HG03378 (cell line): ENCODE measurements around the gene PXDC1.
"Not testable (repeated sequence)": the region's sequence is repeated elsewhere in the genome, so short reads cannot be mapped to it uniquely, and the experiment has no call there.

Experiments used
- ATAC-seq: cut with Tn5 transposase; IDR thresholded peaks from one replicate; pipeline ENCODE4 v1.9.1; 2021; ENCODE audit warnings: mild to moderate bottlenecking, moderate library complexity; ENCODE audit not compliant: unreplicated experiment

The PXDC1 gene

GRCh38 chr6:3764516-3765335, 13.2 kb upstream of the PXDC1 start:
- no peak for ATAC-seq

- ATAC-seq: no peak
These were observed 11.3 kb upstream of the PXDC1 start for GRCh38 chr6:3762852-3763251.

DNA sequence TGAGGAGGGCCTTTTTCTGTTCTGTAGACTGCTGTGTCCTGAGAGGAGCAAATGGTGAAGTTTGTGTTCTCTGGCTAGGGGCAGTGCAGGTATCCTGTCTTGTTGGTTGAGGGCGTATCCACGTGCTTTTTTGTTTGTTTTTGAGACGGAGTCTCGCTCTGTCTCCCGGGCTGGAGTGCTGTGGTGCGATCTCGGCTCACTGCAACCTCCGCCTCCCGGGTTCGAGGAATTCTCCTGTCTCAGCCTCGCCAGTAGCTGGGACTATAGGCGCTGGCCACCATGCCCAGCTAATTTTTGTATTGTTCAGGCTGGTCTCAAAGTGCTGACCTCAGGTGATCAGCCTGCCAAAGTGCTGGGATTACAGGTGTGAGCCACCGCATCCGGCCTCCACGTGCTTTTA, 10.8 kb upstream of the PXDC1 start:
- ATAC-seq: no peak

DNA sequence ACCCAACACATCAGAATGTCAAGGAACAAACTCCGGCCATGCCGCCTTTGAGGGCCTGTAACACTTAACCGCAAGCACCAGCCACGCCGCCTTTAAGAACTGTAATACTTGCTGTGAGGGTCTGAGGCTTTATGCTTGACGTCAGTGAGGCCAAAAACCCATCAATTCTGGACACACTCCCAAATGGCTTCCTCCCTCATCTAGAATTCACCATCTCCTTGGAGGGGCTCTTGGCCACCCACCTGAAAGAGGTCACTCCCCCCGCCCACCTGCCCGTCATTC, 10.4 kb upstream of the PXDC1 start:
- ATAC-seq: no peak

- no peak for ATAC-seq
These were observed 8.2 kb upstream of the PXDC1 start for GRCh38 chr6:3759646-3760232.

DNA sequence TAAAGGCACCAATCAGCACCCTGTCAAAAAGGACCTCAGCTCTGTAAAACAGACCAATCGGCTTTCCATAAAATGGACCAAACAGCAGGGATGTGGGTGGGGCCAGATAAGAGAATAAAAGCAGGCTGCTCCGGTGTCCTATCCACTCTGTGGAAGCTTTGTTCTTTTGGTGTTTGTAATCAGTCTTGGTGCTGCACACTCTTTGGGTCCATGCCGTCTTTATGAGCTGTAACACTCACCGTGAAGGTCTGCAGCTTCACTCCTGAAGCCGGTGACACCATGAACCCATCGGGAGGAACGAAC, 7.3 kb upstream of the PXDC1 start:
- ATAC-seq: no peak

DNA sequence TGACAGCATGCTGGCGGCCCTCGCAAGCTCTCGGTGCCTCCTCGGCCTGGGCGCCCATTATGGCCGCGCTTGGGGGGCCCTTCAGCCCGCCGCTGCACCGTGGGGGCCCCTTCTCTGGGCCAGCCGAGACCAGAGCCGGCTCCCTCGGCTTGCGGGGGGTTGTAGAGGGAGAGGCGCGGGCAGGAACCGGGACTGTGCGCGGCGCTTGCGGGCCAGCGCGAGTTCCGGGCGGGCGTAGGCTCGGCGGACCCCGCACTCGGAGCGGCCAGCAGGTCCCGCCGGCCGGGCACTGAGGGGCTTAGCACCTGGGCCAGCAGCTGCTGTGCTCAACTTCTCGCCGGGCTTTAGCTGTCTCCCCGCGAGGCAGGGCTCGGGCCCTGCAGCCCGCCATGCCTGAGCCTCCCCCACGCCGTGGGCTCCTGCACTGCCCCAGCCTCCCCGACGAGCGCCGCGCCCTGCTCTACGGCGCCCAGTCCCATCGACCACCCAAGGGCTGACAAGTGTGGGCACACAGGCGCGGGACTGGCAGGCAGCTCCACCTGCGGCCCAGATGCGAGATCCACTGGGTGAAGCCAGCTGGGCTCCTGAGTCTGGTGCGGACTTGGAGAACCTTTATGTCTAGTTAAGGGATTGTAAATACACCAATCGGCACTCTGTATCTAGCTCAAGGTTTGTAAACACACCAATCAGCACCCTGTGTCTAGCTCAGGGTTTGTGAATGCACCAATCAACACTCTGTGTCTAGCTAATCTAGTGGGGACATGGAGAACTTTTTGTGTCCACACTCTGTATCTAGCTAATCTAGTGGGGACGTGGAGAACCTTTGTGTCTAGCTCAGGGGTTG, 6.7 kb upstream of the PXDC1 start:
- not testable (repeated sequence) for ATAC-seq

DNA sequence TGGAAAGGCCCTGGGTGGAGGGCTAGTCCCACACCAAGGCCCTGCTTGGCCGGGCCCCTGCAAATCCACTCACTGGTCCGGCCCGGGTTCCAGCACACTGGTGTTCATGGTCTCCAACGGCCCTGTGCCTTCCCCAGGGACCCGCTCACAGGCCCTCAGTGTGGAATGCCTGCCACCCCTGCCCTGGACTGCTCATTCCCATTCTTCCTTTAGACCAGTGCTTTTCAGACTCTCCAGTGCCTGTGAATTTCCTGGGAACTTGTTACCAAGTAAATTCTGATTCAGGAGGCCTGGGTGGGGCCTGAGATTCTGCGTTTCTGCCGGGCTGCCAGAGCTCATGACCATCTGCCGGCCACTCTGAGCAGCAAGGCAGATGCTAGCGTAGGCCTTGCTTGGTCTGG, 5.7 kb upstream of the PXDC1 start:
- no peak for ATAC-seq

DNA sequence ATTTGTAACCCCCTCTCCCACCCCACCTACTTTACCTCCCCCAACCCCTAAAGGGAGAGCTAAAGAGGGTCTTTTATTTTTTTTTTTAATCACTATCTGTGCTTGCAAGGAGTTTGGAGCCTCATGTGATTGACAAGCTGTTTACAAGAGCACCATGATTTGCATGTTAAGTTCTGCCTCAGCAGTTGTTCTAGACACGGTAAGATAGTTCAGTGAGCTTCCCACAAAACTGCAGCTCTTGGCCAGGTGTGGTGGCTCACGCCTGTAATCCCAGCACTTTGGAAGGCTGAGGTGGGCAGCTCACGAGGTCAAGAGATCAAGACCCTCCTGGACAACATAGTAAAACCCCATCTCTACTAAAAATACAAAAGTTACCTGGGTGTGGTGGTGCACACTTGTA, 5.0 kb upstream of the PXDC1 start:
- ATAC-seq: no peak

DNA sequence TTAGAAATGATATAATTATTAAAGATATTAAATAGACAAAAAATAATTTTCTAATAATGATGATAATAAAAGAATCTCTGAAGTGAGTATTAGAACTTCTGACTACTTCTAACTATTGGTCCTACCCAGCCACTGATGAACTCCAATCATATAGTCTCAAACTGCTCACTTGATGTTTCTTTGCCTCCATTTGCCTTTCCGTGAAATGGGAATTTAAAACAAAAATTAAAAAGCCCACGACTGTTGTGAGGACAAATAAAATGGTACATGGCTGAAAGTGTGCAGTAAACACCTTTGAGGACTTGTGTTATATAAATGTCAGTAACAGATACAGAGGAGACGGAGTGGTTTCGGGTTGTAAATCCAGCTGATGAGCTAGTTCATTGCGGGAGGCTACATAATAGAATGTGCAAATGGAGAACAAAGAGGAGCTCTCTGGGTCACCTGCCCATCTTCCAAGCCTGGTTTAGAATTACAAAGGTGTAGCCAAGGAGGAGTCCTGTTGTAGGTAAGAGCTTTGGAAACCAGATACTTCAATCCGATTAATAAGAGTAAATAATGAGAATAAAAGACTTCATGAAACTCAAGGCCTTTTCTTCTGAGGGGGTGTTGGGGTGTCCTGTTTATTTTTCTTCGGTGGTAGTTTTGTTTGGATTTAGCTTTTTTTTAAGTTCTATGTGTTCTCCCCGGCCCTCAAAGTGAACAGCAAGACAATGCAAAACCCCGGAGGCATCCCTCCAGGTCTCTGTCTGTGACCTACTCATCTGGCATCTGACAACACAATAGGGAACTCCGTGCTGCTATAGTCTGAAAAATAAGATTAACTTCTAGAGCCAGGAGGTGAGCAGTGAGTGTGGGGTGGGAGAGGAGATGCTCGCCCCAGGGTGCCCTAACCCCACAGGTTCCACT, 4.4 kb upstream of the PXDC1 start:
- ATAC-seq: no peak

- no peak for ATAC-seq
These were observed 3.3 kb upstream of the PXDC1 start for GRCh38 chr6:3754776-3755175.

DNA sequence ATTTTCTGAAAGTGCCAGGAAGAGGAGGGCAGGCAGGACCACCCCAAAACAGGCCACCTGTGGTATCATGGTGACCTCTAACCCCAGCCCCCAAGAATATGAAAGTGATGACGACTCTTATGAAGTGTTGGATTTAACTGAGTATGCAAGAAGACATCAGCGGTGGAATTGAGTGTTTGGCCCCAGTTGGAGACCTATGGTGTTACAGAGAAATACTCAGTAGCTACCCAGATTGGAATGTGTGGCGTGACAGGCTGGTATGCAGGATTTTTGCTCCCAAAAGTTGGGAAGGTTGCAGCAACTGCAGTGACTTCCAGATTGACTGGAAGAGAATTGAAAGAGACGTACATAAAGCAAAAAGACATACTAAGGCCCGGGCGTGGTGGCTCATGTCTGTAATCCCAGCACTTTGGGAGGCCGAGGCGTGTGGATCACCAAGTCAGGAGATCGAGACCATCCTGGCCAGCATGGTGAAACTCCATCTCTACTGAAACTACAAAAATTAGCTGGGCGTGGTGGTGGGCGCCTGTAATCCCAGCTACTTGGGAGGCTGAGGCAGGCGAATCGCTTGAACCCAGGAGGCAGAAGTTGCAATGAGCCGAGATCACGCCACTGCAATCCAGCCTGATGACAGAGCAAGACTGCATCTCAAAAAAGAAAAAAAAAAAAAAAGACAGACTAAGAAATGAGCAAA, 2.7 kb upstream of the PXDC1 start:
- ATAC-seq: not testable (repeated sequence)

DNA sequence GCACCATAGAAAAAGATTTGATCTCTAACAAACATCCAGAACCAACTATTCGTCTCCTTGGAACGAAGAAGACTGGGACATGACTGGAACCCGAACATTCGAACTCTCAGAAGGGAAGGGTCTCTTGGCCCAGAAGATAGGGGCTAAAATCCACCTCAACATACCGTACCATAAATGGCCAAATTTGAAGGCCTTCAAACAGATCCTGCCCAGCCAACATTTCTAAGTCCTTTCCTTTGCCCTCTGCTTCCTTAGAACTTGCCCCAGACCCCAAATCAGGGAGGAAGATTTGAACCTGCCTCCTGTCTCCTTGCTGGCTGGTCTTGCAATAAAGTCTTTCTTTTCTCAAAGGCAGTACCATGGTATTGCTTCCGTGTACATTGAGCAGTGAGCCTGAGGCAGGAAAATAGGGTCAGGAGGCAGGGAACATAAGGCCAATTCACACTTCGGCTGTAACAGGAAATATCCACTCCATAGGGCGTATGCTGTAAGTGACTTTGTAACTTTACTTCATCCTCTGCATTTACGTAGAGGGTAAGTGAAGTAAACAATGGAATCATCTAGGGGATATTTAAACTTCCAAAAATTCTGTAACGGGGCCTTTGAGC, 1.8 kb upstream of the PXDC1 start:
- no peak for ATAC-seq

DNA sequence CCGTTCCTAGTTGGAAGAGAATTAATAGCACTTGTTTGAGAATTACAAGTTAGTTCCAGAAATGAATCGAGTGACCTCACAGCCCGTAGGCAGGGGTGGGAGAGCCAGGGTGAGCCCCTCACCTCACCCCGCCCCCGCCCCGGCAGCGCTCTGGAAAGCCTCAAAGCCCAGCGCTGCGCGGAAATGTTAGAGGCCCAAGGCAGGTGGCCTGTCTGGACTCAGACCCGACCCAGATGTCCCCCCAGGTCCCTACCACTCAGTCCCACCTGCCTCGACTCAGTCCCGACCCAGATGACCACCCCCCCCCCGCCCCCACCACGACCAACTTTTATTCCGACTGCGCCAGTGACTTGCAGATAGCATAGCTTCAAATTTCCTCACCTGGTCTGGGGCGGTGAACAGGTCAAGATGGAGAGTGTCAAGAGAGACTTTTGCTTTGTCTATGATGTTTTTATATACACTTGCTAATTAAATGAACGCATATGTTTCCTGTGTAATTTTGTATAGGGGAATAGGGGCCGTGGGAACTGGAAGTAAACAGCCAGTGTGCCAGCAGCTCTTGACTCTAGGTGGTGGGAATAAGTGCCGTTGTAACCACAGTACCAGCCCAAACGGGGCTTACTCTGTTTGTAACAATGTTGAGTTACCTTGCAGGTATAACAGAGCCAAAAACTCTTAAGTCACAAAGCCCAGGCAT, 1.2 kb upstream of the PXDC1 start:
- ATAC-seq: no peak

DNA sequence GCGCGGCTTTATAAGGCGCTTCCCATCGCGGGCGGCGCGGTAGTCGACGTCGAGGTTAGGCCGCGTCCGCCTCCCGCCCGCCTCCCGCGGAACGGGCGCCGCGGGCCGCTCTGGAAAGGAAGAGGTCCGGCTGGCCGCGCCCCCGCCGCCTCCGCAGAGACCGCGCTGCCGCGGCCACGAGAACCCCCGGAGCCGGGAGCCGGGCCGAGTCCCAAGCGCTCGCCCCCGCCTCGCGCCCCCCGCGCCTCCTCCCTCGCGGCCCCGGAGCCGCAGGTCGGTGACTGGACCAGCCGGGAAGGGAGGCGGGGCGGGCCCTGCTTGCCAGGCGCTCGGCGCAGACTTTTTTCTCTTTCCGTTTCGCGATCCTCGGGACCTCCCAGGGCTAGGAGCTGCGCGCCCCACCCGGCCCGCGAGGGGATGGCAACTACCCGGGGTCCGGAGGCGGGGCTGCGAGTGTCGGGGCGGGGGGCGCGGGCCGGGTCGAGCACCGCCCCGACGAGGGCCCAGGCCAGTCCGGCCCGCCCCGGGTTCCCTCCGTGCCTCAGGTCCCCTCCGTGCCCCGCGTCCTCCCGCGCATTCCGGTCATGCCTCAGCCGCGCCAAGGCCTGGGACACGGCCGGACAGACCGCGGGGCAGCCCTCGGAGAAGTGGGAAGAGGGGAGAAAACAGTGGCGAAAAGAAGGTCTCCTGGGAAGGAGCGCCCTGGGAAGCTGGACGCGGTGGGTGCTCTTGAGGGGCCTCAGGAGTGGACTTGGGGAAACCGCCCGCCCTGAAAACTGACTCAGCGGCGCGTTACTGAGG, 417 bp upstream of the PXDC1 start:
- no peak for ATAC-seq

DNA sequence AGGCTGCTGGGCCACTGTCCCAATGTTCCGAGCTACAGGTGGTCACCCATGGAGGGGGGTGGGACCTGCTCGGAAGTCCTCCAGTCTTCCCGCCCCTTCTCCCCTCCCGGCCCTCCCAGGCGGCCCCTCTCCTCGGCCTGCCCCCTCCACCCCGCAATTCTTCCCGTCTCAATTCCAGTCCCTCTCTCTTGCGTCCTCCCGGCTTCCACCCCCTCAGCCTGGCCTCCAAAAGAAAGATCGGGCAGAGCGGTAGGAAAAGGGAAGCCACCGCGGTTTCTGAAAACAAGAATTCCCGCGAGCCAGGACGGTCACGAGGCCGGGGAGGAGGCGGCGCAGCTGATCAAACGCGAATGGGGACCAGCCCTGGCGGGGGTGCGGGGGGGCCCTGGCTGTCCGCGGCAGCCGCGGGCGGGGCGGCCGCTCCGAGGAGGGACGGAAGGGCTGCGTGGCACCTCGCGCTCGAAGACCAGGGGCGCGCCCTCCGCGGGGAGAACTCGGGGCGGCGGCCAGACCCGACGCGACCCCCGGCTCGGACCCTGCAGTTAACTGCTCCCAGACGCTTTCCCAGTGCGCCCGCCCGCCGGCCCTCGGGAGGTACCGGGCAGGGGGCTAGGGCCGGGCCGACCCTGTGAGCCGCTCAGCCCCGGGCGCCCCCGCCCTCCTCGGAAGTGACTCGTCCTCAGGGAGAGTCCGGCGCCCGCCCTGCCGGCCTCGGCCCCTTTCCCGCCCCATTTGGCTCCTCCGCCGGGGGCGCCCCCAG, 1.0 kb downstream of the PXDC1 start:
- no peak for ATAC-seq

DNA sequence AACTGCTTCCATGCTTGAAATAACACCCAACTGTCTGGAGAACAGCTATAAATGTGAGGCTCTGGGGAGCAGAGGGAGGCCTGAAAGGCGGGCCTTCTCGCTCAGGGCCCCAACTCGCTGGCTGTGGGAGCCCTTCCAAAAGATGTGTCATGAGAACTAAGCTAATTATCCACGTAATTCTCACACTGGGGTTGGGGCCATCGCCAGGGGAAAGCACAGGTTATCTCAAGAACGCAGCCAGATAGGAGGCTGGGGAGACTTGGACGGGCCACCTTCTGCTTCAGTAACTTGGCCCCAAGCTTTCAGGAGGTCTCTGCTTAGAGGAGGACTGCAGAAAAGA, 1.6 kb downstream of the PXDC1 start:
- no peak for ATAC-seq
